A549 (cell line): ENCODE results near the gene FBLN7. TPM values are rescaled to one million over a fixed set of nuclear protein-coding genes. Genes with fewer than 3 reads are reported as not detected.

Source experiments
- ATAC-seq, 2 experiments: fragments of 200-7000 bp in 1 of 2; fragments of >200 bp in 1 of 2; cut with Nextera tagmentation in 1 of 2; cut with Tn5 transposase in 1 of 2; 3 replicates each; pipeline versions ENCODE4 v1.8.0 to v1.9.1; 2018 to 2020; ENCODE audit warnings: mild to moderate bottlenecking in 1 of 2, moderate library complexity in 1 of 2
- CTCF ChIA-PET: fragments of 300-600 bp; sonication (Branson Sonifier 250); formaldehyde crosslinking; extraction: SDS; loops from one replicate; lab custom pipeline; 2021; ENCODE audit warnings: antibody characterized with exemption, inconsistent platforms; lab: Yijun Ruan, JAX
- POLR2A ChIA-PET: fragments of 350-600 bp; formaldehyde crosslinking; extraction: SDS; loops from one replicate; lab custom pipeline; 2021; ENCODE audit warnings: antibody characterized with exemption, inconsistent platforms; lab: Yijun Ruan, JAX
- DNase-seq, 2 experiments: peaks; one replicate each; pipeline versions ENCODE4 v3.0.0 to v3.0.0-alpha.2; 2011 to 2016; ENCODE audit warnings: low read depth in 1 of 2, low spot score in 1 of 2
- FAIRE-seq: peaks from 2 replicates; lab custom pipeline; 2011; peaks lifted over from hg19 to GRCh38; lab: Jason Lieb, UNC
- H3K27ac ChIP-seq, 2 experiments: fragments of >200 bp; sonication (Bioruptor Twin); formaldehyde crosslinking; 3 replicates each; pipeline ENCODE4 v1.5.1; 2016 to 2017
- H3K4me1 ChIP-seq: fragments of >200 bp; sonication (Bioruptor Twin); formaldehyde crosslinking; 3 replicates; pipeline ENCODE4 v1.6.1; 2016
- H3K4me2 ChIP-seq: fragments of >200 bp; sonication (Bioruptor Twin); formaldehyde crosslinking; 3 replicates; pipeline ENCODE4 v1.6.1; 2016
- H3K4me3 ChIP-seq: fragments of >200 bp; sonication (Bioruptor Twin); formaldehyde crosslinking; 3 replicates; pipeline ENCODE4 v1.5.1; 2016
- H3K9me3 ChIP-seq: fragments of >200 bp; sonication (Bioruptor Twin); formaldehyde crosslinking; 3 replicates; pipeline ENCODE4 v1.6.1; 2016
- BHLHE40 ChIP-seq: IDR thresholded peaks from 2 replicates; pipeline ENCODE4 v1.6.1; 2012; ENCODE audit warnings: low read depth, low read length, inconsistent platforms
- CBX2 ChIP-seq: fragments of 200-600 bp; sonication (generic); IDR thresholded peaks from 2 replicates; pipeline ENCODE4 v1.6.1; 2016; ENCODE audit warnings: low read depth, mild to moderate bottlenecking, borderline replicate concordance
- CEBPB ChIP-seq, 2 experiments: fragments of >200 bp in 1 of 2; sonication (Bioruptor Twin) in 1 of 2; formaldehyde crosslinking in 1 of 2; IDR thresholded peaks; 2 replicates each; pipeline ENCODE4 v1.6.1; 2012 to 2016
- EP300 ChIP-seq, 2 experiments: fragments of >200 bp; sonication (Bioruptor Twin); formaldehyde crosslinking; IDR thresholded peaks; 2 replicates in 1 of 2; 3 replicates in 1 of 2; pipeline ENCODE4 v1.6.1; 2016 to 2017
- ESRRA ChIP-seq: fragments of 150-350 bp; IDR thresholded peaks from 2 replicates; pipeline ENCODE4 v1.6.1; 2014; ENCODE audit warnings: mild to moderate bottlenecking, low read length, borderline replicate concordance
- HOXB13 ChIP-seq: fragments of 250-450 bp; sonication (Bioruptor Pico); IDR thresholded peaks from 2 replicates; pipeline ENCODE4 v1.5.0; 2020; ENCODE audit warnings: low read depth, mild to moderate bottlenecking, moderate library complexity
- HOXB5 ChIP-seq: fragments of 250-450 bp; sonication (Bioruptor Pico); IDR thresholded peaks from 2 replicates; pipeline ENCODE4 v1.5.0; 2020; ENCODE audit warnings: mild to moderate bottlenecking, moderate library complexity
- JUN ChIP-seq, 2 experiments: fragments of >200 bp; sonication (Bioruptor Twin); formaldehyde crosslinking; IDR thresholded peaks; 2 replicates in 1 of 2; 3 replicates in 1 of 2; pipeline ENCODE4 v1.6.1; 2016 to 2017
- JUNB ChIP-seq: fragments of >200 bp; sonication (Bioruptor Twin); formaldehyde crosslinking; IDR thresholded peaks from 2 replicates; pipeline ENCODE4 v1.6.1; 2016
- MAFK ChIP-seq: fragments of 450-650 bp; IDR thresholded peaks from 2 replicates; pipeline ENCODE4 v1.6.1; 2014; ENCODE audit not compliant: partially characterized antibody
- NFE2L2 ChIP-seq: fragments of 150-350 bp; conservative IDR thresholded peaks from 2 replicates; pipeline ENCODE4 v1.6.1; 2014; ENCODE audit warnings: low read length
- NPAS2 ChIP-seq: fragments of 250-450 bp; sonication (Bioruptor Pico); IDR thresholded peaks from 2 replicates; pipeline ENCODE4 v1.8.0; 2022; ENCODE audit warnings: mild to moderate bottlenecking, moderate library complexity, borderline replicate concordance
- POLR2A ChIP-seq: IDR thresholded peaks from 2 replicates; pipeline ENCODE4 v1.6.1; 2012; ENCODE audit warnings: mild to moderate bottlenecking, low read length
- POLR2AphosphoS2 ChIP-seq: conservative IDR thresholded peaks from 2 replicates; pipeline ENCODE4 v1.6.1; 2012; ENCODE audit warnings: low read length, improper control_type of control experiment, inconsistent platforms
- RAD21 ChIP-seq, 2 experiments: fragments of >200 bp in 1 of 2; sonication (Bioruptor Twin) in 1 of 2; formaldehyde crosslinking in 1 of 2; IDR thresholded peaks in 1 of 2; conservative IDR thresholded peaks in 1 of 2; 2 replicates in 1 of 2; 3 replicates in 1 of 2; pipeline ENCODE4 v1.6.1; 2012 to 2018; ENCODE audit warnings: inconsistent platforms in 1 of 2
- RARB ChIP-seq: fragments of 250-450 bp; sonication (Bioruptor Pico); IDR thresholded peaks from 2 replicates; pipeline ENCODE4 v1.8.0; 2021; ENCODE audit warnings: mild to moderate bottlenecking, moderate library complexity
- RCOR1 ChIP-seq: fragments of 150-350 bp; IDR thresholded peaks from 2 replicates; pipeline ENCODE4 v1.6.1; 2014; ENCODE audit warnings: antibody characterized with exemption, low read length, low read depth
- SMC3 ChIP-seq: fragments of >200 bp; sonication (Bioruptor Twin); formaldehyde crosslinking; IDR thresholded peaks from 3 replicates; pipeline ENCODE4 v1.6.1; 2018; ENCODE audit warnings: inconsistent platforms
- SREBF2 ChIP-seq: fragments of 450-650 bp; IDR thresholded peaks from 2 replicates; pipeline ENCODE4 v1.6.1; 2014; ENCODE audit warnings: mild to moderate bottlenecking, moderate library complexity
- TP53 ChIP-seq: fragments of 250-450 bp; sonication (Bioruptor Pico); IDR thresholded peaks from 2 replicates; pipeline ENCODE4 v1.5.0; 2021; ENCODE audit warnings: mild to moderate bottlenecking, moderate library complexity
- ZC3H11A ChIP-seq: fragments of 450-650 bp; IDR thresholded peaks from 2 replicates; pipeline ENCODE4 v1.6.1; 2014; ENCODE audit warnings: antibody characterized with exemption, mild to moderate bottlenecking
- ZFP36 ChIP-seq: fragments of 450-650 bp; IDR thresholded peaks from 2 replicates; pipeline ENCODE4 v1.6.1; 2014; ENCODE audit warnings: borderline replicate concordance; ENCODE audit not compliant: partially characterized antibody
- ZSCAN20 ChIP-seq: fragments of 250-450 bp; sonication (Bioruptor Pico); IDR thresholded peaks from 2 replicates; pipeline ENCODE4 v1.8.0; 2022; ENCODE audit warnings: mild to moderate bottlenecking, moderate library complexity
- WGBS: methylation state at CpG from one replicate; pipeline ENCODE4 v1.1.6; 2017; ENCODE audit errors: missing lambda C conversion rate; 5-methylcytosine and 5-hydroxymethylcytosine counted together
- polyA plus RNA-seq, 4 experiments: library from polyadenylated mRNA; depleted of rRNA in 3 of 4; stranded (reverse); fragments of >200 nt; fragmentation: RNase III in 1 of 4; extraction: RNeasy Plus Mini Kit Qiagen cat#74134 plus additional on column Dnase treatment in 1 of 4; gene quantifications; 2 replicates in 3 of 4; 3 replicates in 1 of 4; pipeline ENCODE4 v1.2.3, GENCODE V29; 2011 to 2017
- TF ChIP-seq, protein P1 (sequence below): fragments of >200 bp; sonication (Bioruptor Twin); formaldehyde crosslinking; IDR thresholded peaks from 3 replicates; pipeline ENCODE4 v1.6.1; 2016
- TF ChIP-seq, protein P2 (sequence below): fragments of 250-450 bp; sonication (Bioruptor Pico); IDR thresholded peaks from 2 replicates; pipeline ENCODE4 v1.5.0; 2020; ENCODE audit warnings: low read depth, mild to moderate bottlenecking, moderate library complexity
- TF ChIP-seq, protein P3 (sequence below): fragments of 250-450 bp; sonication (Bioruptor Pico); IDR thresholded peaks from 2 replicates; pipeline ENCODE4 v1.5.0; 2021; ENCODE audit warnings: mild to moderate bottlenecking, moderate library complexity, borderline replicate concordance
- TF ChIP-seq, protein P4 (sequence below): IDR thresholded peaks from 2 replicates; pipeline ENCODE4 v1.6.1; 2012
- TF ChIP-seq, protein P5 (sequence below): IDR thresholded peaks from 2 replicates; pipeline ENCODE4 v1.6.1; 2012; ENCODE audit warnings: low read depth, borderline replicate concordance
- TF ChIP-seq, protein P6 (sequence below): fragments of >200 bp; sonication (Bioruptor Twin); formaldehyde crosslinking; IDR thresholded peaks from 2 replicates; pipeline ENCODE4 v1.6.1; 2016

FBLN7 gene
- polyA plus RNA-seq, 2 of the 4 experiments (the other 2 are of a cell fraction): 0.47 to 0.63 TPM

DNA sequence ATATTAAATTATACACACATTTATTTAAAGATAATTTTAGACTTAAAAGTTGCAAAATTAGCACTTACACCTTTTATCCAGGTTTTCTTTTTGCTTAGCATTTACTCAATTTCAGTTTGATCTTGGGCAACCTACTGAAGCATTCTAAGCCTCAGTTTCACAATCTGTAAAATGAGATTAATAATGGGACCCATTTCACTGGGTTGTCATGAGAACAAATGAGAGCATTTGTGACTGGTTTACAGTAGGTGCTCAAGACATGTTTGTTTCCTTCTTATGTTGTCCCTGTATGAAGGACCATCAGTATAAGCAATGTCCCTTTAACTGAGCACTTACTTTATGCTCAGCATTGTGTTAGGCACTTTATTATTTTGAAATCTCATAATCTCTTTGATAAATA is 4.8 kb upstream of the FBLN7 start:
- ChIA-PET POLR2A (no interaction called here), CTCF (no interaction called here)
- H3K4me1 ChIP-seq: 0 out of 3 replicates have a peak, but pooled peaks cover 3% of the 10 kb centered on the region
- no peaks in the 10 kb centered on the region for H3K9me3 ChIP-seq
- FAIRE-seq (no peak), DNase-seq (no peak), ATAC-seq (no peak)
- H3K4me2 ChIP-seq: no peak overlapping the region
- TF ChIP-seq ZC3H11A: no peak
- TF ChIP-seq SMC3: no peak
- TF ChIP-seq POLR2A: no peak
- no peak for TF ChIP-seq RAD21 (conservative IDR thresholded peaks at IDR 0.05 in 1 of 2, IDR thresholded peaks at IDR 0.05 in 1 of 2)
- no peak for TF ChIP-seq NFE2L2
- TF ChIP-seq TP53 (CRISPR knock-in tag): no peak
- no peak for TF ChIP-seq POLR2AphosphoS2
- no peak for TF ChIP-seq MAFK
- no peak for TF ChIP-seq ZFP36
- TF ChIP-seq, protein P1, sequence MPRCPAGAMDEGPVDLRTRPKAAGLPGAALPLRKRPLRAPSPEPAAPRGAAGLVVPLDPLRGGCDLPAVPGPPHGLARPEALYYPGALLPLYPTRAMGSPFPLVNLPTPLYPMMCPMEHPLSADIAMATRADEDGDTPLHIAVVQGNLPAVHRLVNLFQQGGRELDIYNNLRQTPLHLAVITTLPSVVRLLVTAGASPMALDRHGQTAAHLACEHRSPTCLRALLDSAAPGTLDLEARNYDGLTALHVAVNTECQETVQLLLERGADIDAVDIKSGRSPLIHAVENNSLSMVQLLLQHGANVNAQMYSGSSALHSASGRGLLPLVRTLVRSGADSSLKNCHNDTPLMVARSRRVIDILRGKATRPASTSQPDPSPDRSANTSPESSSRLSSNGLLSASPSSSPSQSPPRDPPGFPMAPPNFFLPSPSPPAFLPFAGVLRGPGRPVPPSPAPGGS: no peak
- TF ChIP-seq HOXB13: no peak
- TF ChIP-seq CBX2: no peak
- TF ChIP-seq, protein P2, sequence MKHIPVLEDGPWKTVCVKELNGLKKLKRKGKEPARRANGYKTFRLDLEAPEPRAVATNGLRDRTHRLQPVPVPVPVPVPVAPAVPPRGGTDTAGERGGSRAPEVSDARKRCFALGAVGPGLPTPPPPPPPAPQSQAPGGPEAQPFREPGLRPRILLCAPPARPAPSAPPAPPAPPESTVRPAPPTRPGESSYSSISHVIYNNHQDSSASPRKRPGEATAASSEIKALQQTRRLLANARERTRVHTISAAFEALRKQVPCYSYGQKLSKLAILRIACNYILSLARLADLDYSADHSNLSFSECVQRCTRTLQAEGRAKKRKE: no peak
- TF ChIP-seq, protein P3, sequence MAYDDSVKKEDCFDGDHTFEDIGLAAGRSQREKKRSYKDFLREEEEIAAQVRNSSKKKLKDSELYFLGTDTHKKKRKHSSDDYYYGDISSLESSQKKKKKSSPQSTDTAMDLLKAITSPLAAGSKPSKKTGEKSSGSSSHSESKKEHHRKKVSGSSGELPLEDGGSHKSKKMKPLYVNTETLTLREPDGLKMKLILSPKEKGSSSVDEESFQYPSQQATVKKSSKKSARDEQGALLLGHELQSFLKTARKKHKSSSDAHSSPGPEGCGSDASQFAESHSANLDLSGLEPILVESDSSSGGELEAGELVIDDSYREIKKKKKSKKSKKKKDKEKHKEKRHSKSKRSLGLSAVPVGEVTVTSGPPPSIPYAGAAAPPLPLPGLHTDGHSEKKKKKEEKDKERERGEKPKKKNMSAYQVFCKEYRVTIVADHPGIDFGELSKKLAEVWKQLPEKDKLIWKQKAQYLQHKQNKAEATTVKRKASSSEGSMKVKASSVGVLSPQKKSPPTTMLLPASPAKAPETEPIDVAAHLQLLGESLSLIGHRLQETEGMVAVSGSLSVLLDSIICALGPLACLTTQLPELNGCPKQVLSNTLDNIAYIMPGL (CRISPR knock-in tag): no peak
- TF ChIP-seq EP300 (IDR thresholded peaks at IDR 0.05): no peak
- no peak for TF ChIP-seq NPAS2 (CRISPR knock-in tag)
- TF ChIP-seq RCOR1: no peak
- H3K27ac ChIP-seq: no peak overlapping the region
- H3K4me3 ChIP-seq: no peak overlapping the region

DNA sequence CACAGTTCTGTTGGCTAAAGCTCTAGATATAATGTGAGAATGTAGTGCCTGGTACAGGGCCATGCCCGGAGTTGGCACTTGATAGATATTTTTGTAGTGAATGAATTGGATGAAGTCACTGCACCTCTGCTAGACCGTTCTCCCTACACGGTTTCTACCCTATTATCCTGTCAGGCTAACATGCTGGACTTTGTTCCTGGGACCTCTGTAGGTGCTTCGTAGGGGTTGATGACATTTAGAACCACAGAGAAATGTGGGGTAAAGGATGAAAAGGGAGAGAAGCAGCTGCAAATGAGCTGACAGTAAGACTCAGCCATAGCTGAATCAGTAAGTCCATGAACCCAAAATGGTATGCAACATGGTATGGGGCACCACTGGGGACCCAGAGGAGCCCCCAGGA is 4.1 kb upstream of the FBLN7 start:
- Histone ChIP-seq H3K4me1 (0 out of 3 replicates have a peak, but pooled peaks cover 3% of the 10 kb centered on the region), H3K27ac (no peak overlapping the region), H3K4me2 (no peak overlapping the region), H3K4me3 (no peak overlapping the region), H3K9me3 (no peaks in the 10 kb centered on the region)
- WGBS: 60% methylated on average over 4 of the region's 4 CpGs
- ChIA-PET CTCF (interaction anchor here (1.2 kb wide), 2 partner anchors 10 to 12 kb away, joined by 4 read pairs; no protein-coding TSS in a partner anchor), POLR2A (no interaction called here)
- FAIRE-seq (no peak), ATAC-seq (no peak), DNase-seq (no peak)
- no peak for TF ChIP-seq RCOR1
- TF ChIP-seq JUN (IDR thresholded peaks at IDR 0.05): no peak
- TF ChIP-seq, protein P4, sequence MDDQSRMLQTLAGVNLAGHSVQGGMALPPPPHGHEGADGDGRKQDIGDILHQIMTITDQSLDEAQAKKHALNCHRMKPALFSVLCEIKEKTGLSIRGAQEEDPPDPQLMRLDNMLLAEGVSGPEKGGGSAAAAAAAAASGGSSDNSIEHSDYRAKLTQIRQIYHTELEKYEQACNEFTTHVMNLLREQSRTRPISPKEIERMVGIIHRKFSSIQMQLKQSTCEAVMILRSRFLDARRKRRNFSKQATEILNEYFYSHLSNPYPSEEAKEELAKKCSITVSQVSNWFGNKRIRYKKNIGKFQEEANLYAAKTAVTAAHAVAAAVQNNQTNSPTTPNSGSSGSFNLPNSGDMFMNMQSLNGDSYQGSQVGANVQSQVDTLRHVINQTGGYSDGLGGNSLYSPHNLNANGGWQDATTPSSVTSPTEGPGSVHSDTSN: no peak
- TF ChIP-seq, protein P3 (CRISPR knock-in tag): no peak
- TF ChIP-seq, protein P5, sequence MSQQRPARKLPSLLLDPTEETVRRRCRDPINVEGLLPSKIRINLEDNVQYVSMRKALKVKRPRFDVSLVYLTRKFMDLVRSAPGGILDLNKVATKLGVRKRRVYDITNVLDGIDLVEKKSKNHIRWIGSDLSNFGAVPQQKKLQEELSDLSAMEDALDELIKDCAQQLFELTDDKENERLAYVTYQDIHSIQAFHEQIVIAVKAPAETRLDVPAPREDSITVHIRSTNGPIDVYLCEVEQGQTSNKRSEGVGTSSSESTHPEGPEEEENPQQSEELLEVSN: no peak
- TF ChIP-seq ZFP36: no peak
- no peak for TF ChIP-seq BHLHE40
- TF ChIP-seq SREBF2: no peak
- TF ChIP-seq SMC3: no peak
- no peak for TF ChIP-seq CEBPB (IDR thresholded peaks at IDR 0.05)
- no peak for TF ChIP-seq JUNB
- TF ChIP-seq TP53 (CRISPR knock-in tag): no peak
- TF ChIP-seq, protein P6, sequence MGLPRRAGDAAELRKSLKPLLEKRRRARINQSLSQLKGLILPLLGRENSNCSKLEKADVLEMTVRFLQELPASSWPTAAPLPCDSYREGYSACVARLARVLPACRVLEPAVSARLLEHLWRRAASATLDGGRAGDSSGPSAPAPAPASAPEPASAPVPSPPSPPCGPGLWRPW: no peak
- TF ChIP-seq ZSCAN20 (CRISPR knock-in tag): no peak
- no peak for TF ChIP-seq HOXB13
- TF ChIP-seq NFE2L2: no peak
- TF ChIP-seq RARB (CRISPR knock-in tag): no peak
- TF ChIP-seq ESRRA: no peak
- no peak for TF ChIP-seq HOXB5 (CRISPR knock-in tag)
